Keratinocyte (primary cell): ENCODE measurements around the gene ASIC1. TPM values are rescaled to one million over a fixed set of nuclear protein-coding genes. Genes with fewer than 3 reads are reported as not detected.

Experiments used
- DNase-seq: peaks from one replicate; pipeline ENCODE4 v3.0.0-alpha.2; 2011; ENCODE audit warnings: low read depth, missing footprints, low spot score
- FAIRE-seq: peaks from 2 replicates; lab custom pipeline; 2011; peaks lifted over from hg19 to GRCh38; lab: Jason Lieb, UNC
- H2AFZ ChIP-seq: 2 replicates; pipeline ENCODE4 v1.6.0; 2012; ENCODE audit warnings: low read length, control low read depth, inconsistent platforms; ENCODE audit not compliant: control insufficient read depth
- H3K27ac ChIP-seq: 2 replicates; pipeline ENCODE4 v1.5.1; 2011; ENCODE audit warnings: low read length; ENCODE audit not compliant: control insufficient read depth, insufficient read depth
- H3K27me3 ChIP-seq: 3 replicates; pipeline ENCODE4 v1.6.0; 2011; ENCODE audit warnings: low read length; ENCODE audit not compliant: control insufficient read depth, insufficient read depth; ENCODE audit errors: extremely low read depth
- H3K36me3 ChIP-seq, 2 experiments: 2 replicates in 1 of 2; 3 replicates in 1 of 2; pipeline ENCODE4 v1.5.1; 2011; ENCODE audit warnings: low read length in 2 of 2, mild to moderate bottlenecking in 1 of 2; ENCODE audit not compliant: control insufficient read depth in 2 of 2, insufficient read depth in 2 of 2; ENCODE audit errors: extremely low read depth in 1 of 2
- H3K4me1 ChIP-seq: 3 replicates; pipeline ENCODE4 v1.5.1; 2011; ENCODE audit warnings: low read length; ENCODE audit not compliant: control insufficient read depth, insufficient read depth; ENCODE audit errors: extremely low read depth
- H3K4me2 ChIP-seq: 3 replicates; pipeline ENCODE4 v1.6.0; 2011; ENCODE audit warnings: low read depth, low read length; ENCODE audit not compliant: control insufficient read depth, insufficient read depth; ENCODE audit errors: extremely low read depth
- H3K4me3 ChIP-seq, 3 experiments: fragments of 200-600 bp in 1 of 3; sonication (generic) in 1 of 3; 2 replicates in 2 of 3; 3 replicates in 1 of 3; pipeline ENCODE4 v1.5.1; 2011 to 2016; ENCODE audit warnings: low read length in 3 of 3, mild to moderate bottlenecking in 3 of 3, control low read depth in 2 of 3, inconsistent platforms in 1 of 3, low read depth in 1 of 3, mixed read lengths in 1 of 3, mixed run types in 1 of 3, moderate library complexity in 1 of 3; ENCODE audit not compliant: control insufficient read depth in 2 of 3, insufficient read depth in 2 of 3; ENCODE audit errors: extremely low read depth in 1 of 3
- H3K79me2 ChIP-seq: 2 replicates; pipeline ENCODE4 v1.6.0; 2012; ENCODE audit warnings: low read length; ENCODE audit not compliant: control insufficient read depth, insufficient read depth
- H3K9ac ChIP-seq: 3 replicates; pipeline ENCODE4 v1.6.0; 2011; ENCODE audit warnings: low read length; ENCODE audit not compliant: control insufficient read depth, insufficient read depth; ENCODE audit errors: extremely low read depth
- H3K9me1 ChIP-seq: 3 replicates; pipeline ENCODE4 v1.6.0; 2011; ENCODE audit warnings: low read length; ENCODE audit not compliant: control insufficient read depth, insufficient read depth; ENCODE audit errors: extremely low read depth
- H3K9me3 ChIP-seq: 2 replicates; pipeline ENCODE4 v1.5.1; 2012; ENCODE audit warnings: low read depth, low read length; ENCODE audit not compliant: control insufficient read depth
- H4K20me1 ChIP-seq: 3 replicates; pipeline ENCODE4 v1.6.0; 2011; ENCODE audit warnings: low read length; ENCODE audit not compliant: control insufficient read depth, insufficient read depth; ENCODE audit errors: extremely low read depth
- EZH2 ChIP-seq: IDR thresholded peaks from one replicate; pipeline ENCODE4 v1.6.1; 2012; ENCODE audit warnings: inconsistent platforms, mild to moderate bottlenecking, low read length, moderate library complexity
- dilution Hi-C: fragments of 300-500 bp; cut with MboI; formaldehyde crosslinking; loops from one replicate; pipeline ENCODE4 v1.7.0; 2020; ENCODE audit warnings: low sequenced_read_pairs; ENCODE audit not compliant: extremely low pct_ligation_motif_present
- polyA plus RNA-seq, 5 experiments: library from polyadenylated mRNA; depleted of rRNA in 3 of 5; stranded (reverse) in 3 of 5; stranded (forward) in 1 of 5; unstranded in 1 of 5; fragments of >200 nt; gene quantifications; 1 replicate in 1 of 5; 2 replicates in 3 of 5; 3 replicates in 1 of 5; pipeline versions ENCODE4 v1.2.1 to v1.2.3, GENCODE V29; 2011 to 2012; ENCODE audit warnings: missing spikeins in 2 of 5, low read depth in 1 of 5, low replicate concordance in 1 of 5
- TF ChIP-seq, protein P1 (sequence below), 3 experiments: IDR thresholded peaks in 1 of 3; conservative IDR thresholded peaks in 1 of 3; optimal IDR thresholded peaks in 1 of 3; 2 replicates in 2 of 3; 3 replicates in 1 of 3; pipeline versions ENCODE3 to v1.5.1; 2011; ENCODE audit warnings: low read length in 3 of 3, mild to moderate bottlenecking in 3 of 3, moderate library complexity in 2 of 3, control low read depth in 1 of 3, inconsistent platforms in 1 of 3; ENCODE audit not compliant: insufficient read depth in 2 of 3; ENCODE audit errors: extremely low read depth in 1 of 3

Gene ASIC1
- polyA plus RNA-seq, 1 donor (not counting 4 experiments of a cell fraction or from before 2014, with no cell fraction given): 5.7 TPM

- Histone ChIP-seq H3K36me3 (no peaks in the 10 kb centered on the region), H3K27me3 (no peaks in the 10 kb centered on the region), H3K27ac (no peak overlapping the region), H3K4me2 (peak overlapping the region; percentile 58), H3K4me1 (peaks cover 20% of the 10 kb centered on the region), H2AFZ (peak overlapping the region; percentile 86), H3K9ac (no peak overlapping the region), H3K4me3 (peak overlapping the region in 1 of 3 experiments; percentile 51), H3K9me3 (no peaks in the 10 kb centered on the region), H3K9me1 (no peaks in the 10 kb centered on the region), H3K79me2 (peaks cover 28% of the 10 kb centered on the region), H4K20me1 (no peaks in the 10 kb centered on the region)
- FAIRE-seq (no peak), DNase-seq (no peak)
- no peak for TF ChIP-seq EZH2
- dilution Hi-C loops: no loop called here
Measured at GRCh38 chr12:50110762-50111351, 53.5 kb downstream of the ASIC1 start.

- Histone ChIP-seq H2AFZ (peak overlapping the region; percentile 86), H3K9me1 (no peaks in the 10 kb centered on the region), H3K9ac (peak overlapping the region; percentile 9), H3K4me1 (peaks cover 20% of the 10 kb centered on the region), H3K79me2 (peaks cover 32% of the 10 kb centered on the region), H3K36me3 (peaks cover 0 to under 1% of the 10 kb centered on the region in 2 experiments), H3K4me3 (peak overlapping the region in 2 of 3 experiments; percentile 40 to 51), H4K20me1 (no peaks in the 10 kb centered on the region), H3K4me2 (peak overlapping the region; percentile 58), H3K27ac (peak overlapping the region; percentile 26), H3K9me3 (no peaks in the 10 kb centered on the region), H3K27me3 (no peaks in the 10 kb centered on the region)
- no peak for FAIRE-seq
- DNase-seq: no peak
- dilution Hi-C loops: no loop called here
- TF ChIP-seq, protein P1, sequence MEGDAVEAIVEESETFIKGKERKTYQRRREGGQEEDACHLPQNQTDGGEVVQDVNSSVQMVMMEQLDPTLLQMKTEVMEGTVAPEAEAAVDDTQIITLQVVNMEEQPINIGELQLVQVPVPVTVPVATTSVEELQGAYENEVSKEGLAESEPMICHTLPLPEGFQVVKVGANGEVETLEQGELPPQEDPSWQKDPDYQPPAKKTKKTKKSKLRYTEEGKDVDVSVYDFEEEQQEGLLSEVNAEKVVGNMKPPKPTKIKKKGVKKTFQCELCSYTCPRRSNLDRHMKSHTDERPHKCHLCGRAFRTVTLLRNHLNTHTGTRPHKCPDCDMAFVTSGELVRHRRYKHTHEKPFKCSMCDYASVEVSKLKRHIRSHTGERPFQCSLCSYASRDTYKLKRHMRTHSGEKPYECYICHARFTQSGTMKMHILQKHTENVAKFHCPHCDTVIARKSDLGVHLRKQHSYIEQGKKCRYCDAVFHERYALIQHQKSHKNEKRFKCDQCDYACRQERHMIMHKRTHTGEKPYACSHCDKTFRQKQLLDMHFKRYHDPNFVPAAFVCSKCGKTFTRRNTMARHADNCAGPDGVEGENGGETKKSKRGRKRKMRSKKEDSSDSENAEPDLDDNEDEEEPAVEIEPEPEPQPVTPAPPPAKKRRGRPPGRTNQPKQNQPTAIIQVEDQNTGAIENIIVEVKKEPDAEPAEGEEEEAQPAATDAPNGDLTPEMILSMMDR (optimal IDR thresholded peaks at IDR 0.05 in 1 of 3, IDR thresholded peaks at IDR 0.05 in 1 of 3, conservative IDR thresholded peaks at IDR 0.05 in 1 of 3; ENCODE audit: extremely low read depth in 1 of 3, insufficient read depth in 2 of 3, low read length in 3 of 3): no peak
- no peak for TF ChIP-seq EZH2
Measured at GRCh38 chr12:50111395-50111692, 53.9 kb downstream of the ASIC1 start.
